Neural progenitor cell (in vitro differentiated cells): ENCODE results near the gene RXFP1.

Experiments
- EZH2 ChIP-seq: fragments of 200-600 bp; sonication (generic); IDR thresholded peaks from 2 replicates; pipeline ENCODE4 v1.6.1; 2017; ENCODE audit warnings: antibody characterized with exemption, mild to moderate bottlenecking, moderate library complexity
- TF ChIP-seq, protein P1 (sequence below): fragments of 200-600 bp; sonication (generic); IDR thresholded peaks from 2 replicates; pipeline ENCODE4 v1.5.1; 2017; ENCODE audit warnings: antibody characterized with exemption, mild to moderate bottlenecking

DNA sequence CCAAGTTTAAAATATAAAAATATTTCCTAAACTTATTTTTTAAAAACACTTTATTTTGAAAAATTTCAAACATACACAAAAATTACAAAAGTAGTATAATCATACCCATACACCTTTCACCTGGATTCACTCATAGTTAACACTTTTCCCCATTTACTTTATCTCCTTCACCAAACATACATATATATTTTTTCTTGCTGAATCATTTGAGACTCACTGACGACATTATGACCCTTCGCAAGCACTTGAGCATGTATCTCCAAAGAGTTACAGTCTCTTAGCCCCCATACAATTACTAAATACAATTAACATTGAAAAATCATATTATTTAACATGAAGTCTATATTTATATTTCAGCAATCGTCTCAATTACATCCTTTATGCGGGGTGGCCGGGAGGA, 19.8 kb downstream of the RXFP1 start:
- TF ChIP-seq, protein P1, sequence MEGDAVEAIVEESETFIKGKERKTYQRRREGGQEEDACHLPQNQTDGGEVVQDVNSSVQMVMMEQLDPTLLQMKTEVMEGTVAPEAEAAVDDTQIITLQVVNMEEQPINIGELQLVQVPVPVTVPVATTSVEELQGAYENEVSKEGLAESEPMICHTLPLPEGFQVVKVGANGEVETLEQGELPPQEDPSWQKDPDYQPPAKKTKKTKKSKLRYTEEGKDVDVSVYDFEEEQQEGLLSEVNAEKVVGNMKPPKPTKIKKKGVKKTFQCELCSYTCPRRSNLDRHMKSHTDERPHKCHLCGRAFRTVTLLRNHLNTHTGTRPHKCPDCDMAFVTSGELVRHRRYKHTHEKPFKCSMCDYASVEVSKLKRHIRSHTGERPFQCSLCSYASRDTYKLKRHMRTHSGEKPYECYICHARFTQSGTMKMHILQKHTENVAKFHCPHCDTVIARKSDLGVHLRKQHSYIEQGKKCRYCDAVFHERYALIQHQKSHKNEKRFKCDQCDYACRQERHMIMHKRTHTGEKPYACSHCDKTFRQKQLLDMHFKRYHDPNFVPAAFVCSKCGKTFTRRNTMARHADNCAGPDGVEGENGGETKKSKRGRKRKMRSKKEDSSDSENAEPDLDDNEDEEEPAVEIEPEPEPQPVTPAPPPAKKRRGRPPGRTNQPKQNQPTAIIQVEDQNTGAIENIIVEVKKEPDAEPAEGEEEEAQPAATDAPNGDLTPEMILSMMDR = no peak
- TF ChIP-seq EZH2 = no peak
